GM18499 (cell line): Measurements from ENCODE around the gene PNN.

Experiments used
- ATAC-seq: cut with Tn5 transposase; IDR thresholded peaks from one replicate; pipeline ENCODE4 v1.9.1; 2021; ENCODE audit warnings: moderate number of reproducible peaks; ENCODE audit not compliant: insufficient read depth, unreplicated experiment

The PNN gene

GRCh38 chr14:39228509-39229221 is 53.6 kb downstream of the PNN start:
- ATAC-seq = no peak

- ATAC-seq = no peak
Observed at GRCh38 chr14:39229222-39229543, 54.1 kb downstream of the PNN start.

- ATAC-seq = no peak
Observed at GRCh38 chr14:39229601-39230110, 54.6 kb downstream of the PNN start.

GRCh38 chr14:39230416-39231035 is 55.5 kb downstream of the PNN start:
- no peak for ATAC-seq

- ATAC-seq = peak; percentile 47
Observed at GRCh38 chr14:39231751-39232553, 56.9 kb downstream of the PNN start.
